ENCODE data around the gene RASAL2.

DNA sequence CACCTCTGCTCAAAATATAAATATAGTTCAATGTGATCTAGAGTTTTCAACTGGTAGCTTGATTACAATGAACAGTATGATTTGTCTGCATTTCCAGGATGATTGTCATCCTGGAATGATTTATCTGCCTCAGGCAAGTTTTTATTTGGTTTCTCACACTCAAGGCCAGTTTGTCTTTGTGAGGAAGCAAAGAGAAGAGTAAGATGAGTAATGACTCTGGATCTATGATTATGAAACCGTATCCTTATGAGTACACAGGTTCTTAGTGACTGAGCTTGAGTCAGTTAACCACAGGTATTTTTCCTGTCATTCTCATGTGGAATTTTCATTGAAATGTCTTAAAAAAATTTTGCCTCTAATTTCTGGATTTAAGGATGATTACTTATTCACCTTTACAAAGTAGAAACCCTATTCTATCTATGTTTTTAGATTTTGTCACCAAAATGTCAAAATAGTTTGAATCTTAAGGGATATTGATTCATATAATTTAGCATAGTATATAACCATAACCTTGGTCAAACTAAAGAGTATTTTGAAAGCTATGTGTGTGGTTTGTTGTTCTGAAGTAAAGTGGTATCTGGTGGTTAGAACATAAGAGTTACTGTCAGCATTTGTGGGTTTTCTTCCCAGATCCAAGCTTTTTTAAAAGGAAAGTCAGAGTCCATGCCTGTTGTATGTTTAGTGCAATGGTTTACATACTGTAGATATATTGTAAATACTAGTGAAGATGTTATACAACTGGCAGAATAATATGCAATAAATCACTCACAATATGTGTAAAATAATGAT is 145.0 kb downstream of the RASAL2 start:
- TF ChIP-seq, protein P1, sequence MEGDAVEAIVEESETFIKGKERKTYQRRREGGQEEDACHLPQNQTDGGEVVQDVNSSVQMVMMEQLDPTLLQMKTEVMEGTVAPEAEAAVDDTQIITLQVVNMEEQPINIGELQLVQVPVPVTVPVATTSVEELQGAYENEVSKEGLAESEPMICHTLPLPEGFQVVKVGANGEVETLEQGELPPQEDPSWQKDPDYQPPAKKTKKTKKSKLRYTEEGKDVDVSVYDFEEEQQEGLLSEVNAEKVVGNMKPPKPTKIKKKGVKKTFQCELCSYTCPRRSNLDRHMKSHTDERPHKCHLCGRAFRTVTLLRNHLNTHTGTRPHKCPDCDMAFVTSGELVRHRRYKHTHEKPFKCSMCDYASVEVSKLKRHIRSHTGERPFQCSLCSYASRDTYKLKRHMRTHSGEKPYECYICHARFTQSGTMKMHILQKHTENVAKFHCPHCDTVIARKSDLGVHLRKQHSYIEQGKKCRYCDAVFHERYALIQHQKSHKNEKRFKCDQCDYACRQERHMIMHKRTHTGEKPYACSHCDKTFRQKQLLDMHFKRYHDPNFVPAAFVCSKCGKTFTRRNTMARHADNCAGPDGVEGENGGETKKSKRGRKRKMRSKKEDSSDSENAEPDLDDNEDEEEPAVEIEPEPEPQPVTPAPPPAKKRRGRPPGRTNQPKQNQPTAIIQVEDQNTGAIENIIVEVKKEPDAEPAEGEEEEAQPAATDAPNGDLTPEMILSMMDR (IDR thresholded peaks at IDR 0.05): no peak
- TF ChIP-seq POLR2A (IDR thresholded peaks at IDR 0.05): no peak
